ENCODE measurements around the gene PHACTR1.

- no peak for TF ChIP-seq POLR2AphosphoS5 (IDR thresholded peaks at IDR 0.05; ENCODE audit: low read depth, low read length)
- no peak for TF ChIP-seq POLR2A (IDR thresholded peaks at IDR 0.05; ENCODE audit: low read depth, low read length)
- no peak for TF ChIP-seq TAF1 (IDR thresholded peaks at IDR 0.05; ENCODE audit: low read depth, low read length)
- TF ChIP-seq SPI1 (IDR thresholded peaks at IDR 0.05; ENCODE audit: low read depth, low read length), result no peak
- no peak for TF ChIP-seq PAX5 (IDR thresholded peaks at IDR 0.05; ENCODE audit: insufficient read depth, low read length, severe bottlenecking)
Measured at GRCh38 chr6:12842114-12842513, 125.5 kb downstream of the PHACTR1 start.

Measured in GM12891 (cell line).